Stimulated activated CD8-positive, alpha-beta memory T cell treated with anti-CD3 and anti-CD28 coated beads, Interleukin-4, amount 100 ng/mL, for 1 hour (primary cell): Measurements from ENCODE around the gene GAL.

ENCODE experiments used
- DNase-seq, 2 donors: peaks; one replicate each; pipeline ENCODE4 v3.0.0-alpha.2; 2020; ENCODE audit warnings: low read depth in 2 of 2, low spot score in 1 of 2

GAL gene

DNA sequence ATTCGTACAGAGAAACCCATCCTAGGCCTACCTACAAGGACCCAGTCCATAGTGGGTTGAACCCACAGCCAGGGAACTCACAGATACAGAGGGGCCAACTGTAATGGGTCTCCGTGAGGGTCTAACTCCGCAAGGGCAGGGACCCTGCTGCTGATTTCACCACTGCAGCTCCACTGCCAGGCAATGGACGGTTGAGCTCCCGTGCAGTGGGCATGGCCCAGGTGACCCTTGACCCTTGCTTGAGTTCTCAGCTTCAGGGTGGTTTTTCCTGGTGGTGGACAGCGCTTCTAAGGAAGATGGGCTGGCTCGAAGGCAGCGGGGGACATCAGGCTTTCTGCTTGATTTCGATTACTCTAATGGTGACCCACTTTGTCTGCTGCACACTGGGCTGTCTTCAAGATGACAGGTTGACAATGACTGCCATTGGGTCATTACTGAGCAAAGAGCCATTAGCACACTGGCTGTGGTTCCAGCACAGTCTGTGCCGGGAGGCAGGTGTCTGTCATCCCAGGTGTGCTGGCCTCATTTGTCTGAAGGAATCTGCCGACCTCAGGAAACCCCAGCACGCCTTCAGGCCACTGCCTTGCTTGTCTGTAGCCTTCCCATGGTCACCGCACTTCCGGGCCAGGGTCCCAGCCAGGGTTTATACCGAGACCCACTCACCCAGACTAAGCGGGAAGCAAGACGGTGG, 3.7 kb upstream of the GAL start:
- no peak for DNase-seq

DNA sequence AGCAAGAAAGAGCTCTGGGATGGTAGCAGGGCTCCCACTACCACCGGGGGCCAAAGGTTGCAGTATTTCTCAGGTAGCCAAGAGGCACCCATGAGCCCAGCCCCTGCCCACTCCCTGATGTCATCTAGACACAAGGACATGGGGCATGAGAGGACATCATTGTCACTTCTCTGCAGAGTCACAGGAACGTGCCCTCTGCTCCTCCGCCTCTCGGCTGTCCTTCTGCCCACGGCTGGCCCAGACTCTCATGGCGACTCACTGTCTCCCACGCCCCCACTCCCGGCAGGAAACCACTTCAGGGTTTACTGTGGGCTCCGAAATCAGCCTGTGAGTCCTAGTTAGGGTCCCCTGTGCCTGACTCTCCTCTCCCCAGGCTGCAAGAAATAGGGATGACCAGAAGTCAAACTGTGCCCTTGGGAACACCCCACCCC, 1.8 kb upstream of the GAL start:
- DNase-seq, result no peak

DNA sequence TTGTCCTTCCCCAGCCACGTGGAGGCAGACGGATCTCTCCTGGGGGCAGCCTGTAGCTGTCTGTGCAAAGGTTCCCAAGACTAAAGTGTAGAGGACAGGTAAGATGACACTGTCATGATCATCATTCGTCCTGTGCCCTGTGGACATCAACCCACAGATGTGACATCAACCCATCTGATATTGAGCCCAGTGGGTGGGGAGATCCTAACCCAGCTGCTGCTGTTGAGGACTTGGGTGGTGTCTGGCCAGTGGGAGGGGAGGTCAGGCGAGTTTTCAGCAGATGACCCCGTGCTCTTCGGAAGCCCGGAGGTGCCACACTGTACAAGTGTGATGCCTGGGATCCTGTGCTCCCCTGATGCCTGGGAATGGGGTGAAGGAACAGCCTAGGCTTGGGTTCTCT, 1.2 kb upstream of the GAL start:
- DNase-seq, result no peak

DNA sequence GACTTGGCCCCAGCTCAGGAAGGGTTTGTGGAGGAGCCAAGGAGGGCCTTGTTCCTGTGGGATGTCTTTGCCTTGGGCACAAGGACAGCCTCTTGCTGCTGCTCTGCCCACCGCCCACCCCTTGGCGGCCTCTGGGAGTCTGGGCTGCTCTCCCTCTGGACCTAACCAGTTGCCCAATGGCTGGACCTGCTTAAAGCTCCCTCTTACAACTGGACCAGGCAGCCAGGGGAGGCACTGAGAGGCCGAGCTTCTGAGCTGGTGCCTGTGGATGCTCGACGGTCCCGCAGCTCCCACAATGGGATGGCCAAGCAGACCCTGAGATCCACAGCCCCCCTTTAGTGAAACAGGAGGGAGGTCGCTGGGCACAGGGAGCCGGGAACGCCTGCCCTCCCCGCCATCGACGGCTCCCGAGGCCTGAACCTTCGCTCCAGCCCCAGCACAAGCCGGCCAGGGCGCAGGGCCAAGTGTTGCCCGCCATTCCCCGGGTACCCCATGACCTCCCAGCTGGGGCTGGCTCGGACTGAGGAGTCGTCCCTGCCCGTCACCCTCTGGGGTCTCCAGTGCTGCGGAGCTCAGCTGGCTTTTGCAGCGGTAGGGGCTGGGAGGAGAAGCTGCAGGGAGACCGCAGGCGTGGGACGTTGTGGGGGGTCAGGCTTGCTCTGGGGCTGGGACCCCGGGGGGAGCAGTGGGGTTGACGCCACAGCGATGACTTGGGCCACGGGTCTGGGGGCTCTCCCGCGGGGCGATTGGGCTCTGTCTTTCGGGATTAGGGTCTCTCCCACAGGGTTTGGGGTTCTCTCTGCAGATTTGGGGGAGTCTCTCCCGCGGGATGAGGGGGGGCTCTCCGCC, 584 bp upstream of the GAL start:
- no peak for DNase-seq

DNA sequence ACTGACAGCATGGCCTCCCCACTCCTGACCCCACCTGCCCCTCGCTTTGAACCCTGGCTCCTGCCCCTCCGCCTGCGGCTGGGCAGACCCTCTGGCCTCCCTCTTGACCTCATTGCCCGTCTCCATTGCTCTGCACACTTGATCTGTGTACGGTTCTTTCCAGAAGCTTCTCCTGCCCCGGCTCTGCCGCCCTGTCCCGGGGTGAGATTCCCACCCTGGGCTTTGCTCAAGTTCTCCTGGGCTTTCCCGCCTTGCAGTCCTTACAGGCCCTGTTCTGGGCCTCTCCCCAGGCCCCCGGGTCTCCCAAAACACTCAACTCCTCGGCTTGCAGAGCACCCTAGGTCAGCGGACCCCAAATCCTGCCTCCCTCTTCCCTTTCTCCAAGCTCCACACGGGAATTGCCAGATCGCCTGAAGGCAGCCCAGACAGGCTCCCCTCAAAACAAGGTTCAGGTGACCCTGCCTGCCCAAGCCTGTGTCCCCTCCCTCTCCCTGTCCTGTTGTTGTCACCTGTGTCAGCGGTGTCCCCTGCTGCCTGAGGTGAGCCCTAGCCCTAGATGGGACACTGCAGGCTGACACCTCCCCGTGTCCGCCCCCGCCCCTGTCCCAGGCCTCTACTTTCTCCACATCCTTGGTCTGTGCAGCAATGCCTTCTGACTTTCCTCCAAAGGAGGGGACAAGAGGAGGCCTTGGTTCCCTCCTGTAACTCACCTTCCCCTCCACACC, 1.5 kb downstream of the GAL start:
- no peak for DNase-seq

- no peak for DNase-seq
Measured at GRCh38 chr11:68686486-68686885, 2.1 kb downstream of the GAL start.

DNA sequence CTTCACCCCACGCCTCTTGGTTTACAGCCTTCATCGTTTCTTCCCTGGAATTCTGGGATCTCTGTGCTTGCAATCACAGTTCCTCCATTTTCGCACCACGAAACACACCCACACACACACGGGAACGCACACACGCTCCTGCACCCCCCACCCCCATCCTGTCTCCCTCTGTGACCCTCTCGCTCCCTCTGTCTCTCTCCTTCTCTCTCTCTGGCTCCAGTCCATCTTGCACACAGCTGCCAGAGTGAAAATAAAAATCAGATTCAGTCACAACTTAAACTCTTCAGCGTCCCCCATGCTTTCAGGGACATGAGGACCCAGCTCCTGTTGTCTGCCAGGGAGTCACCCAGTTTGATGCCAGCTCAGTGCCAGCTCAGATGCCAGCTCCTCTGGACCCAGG, 3.0 kb downstream of the GAL start:
- DNase-seq, result no peak

DNA sequence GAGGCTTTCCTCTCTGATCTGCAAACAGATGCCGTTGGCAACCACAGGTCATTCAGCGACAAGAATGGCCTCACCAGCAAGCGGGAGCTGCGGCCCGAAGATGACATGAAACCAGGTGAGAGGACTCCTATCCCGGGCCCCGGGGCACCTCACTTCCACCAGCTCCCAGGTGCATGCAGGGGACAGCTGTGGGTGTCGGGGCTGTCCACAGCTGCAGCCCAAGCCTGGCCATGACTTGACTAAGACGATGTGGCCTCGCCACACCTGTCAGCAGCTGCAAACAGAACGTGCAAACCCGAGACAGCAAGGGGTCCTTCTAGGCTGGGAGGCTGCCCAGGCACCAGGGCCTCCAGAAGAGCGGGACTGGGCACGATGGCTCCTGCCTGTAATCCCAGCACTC, 3.6 kb downstream of the GAL start:
- no peak for DNase-seq

DNA sequence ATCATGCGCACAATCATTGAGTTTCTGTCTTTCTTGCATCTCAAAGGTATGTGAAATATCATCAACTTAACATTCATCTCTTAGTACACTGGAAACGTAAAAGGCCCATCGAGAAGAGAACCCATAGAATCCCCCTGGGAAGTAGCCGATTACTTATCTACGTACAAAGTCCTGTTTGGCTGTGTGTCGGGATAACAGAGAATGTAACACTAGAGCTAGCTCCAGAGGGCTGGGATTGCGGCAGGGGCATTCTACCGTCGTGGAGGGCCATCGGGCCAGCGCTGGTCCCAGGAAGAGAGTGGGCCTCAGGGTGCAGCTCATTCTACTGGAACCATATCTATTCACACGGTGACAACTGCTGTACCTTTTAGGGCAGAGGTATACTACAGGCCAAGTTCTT, 4.5 kb downstream of the GAL start:
- DNase-seq, result no peak

GRCh38 chr11:68689737-68690625, 5.6 kb downstream of the GAL start:
- DNase-seq, result no peak

GRCh38 chr11:68690671-68691401, 6.5 kb downstream of the GAL start:
- DNase-seq, result no peak

- DNase-seq, result no peak
Measured at GRCh38 chr11:68691402-68691784, 7.0 kb downstream of the GAL start.

GRCh38 chr11:68692115-68692514, 7.8 kb downstream of the GAL start:
- DNase-seq, result no peak

DNA sequence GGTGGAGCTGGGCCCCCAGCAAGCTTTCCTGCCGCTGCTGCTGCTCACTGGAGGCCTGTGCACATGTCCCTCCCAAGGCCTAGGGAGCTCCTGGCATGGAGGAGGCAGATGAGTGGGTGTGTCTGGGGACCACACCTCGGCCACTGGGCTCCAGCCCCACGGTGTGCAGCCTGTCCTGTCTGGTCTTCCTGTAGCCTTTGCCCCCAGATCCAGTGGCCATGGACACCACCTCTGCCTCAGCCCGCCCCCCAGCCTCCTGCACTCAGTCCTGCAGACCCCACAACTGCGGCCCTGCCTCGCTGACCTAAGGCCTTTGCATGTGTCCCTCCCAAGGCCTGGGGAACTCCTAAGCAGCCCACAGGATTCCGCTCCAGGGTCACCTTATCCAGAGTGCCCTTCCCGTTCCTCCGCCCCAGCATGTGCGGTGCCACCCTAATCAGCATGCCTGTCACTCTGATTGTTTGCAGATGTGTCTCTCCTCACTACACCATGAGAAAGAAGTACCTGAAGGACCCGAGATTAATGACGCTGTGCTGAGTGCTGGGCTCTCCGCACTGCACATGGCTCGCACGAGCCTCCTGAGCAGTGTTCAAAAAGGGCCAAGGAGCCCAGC, 8.6 kb downstream of the GAL start:
- DNase-seq, result no peak

DNA sequence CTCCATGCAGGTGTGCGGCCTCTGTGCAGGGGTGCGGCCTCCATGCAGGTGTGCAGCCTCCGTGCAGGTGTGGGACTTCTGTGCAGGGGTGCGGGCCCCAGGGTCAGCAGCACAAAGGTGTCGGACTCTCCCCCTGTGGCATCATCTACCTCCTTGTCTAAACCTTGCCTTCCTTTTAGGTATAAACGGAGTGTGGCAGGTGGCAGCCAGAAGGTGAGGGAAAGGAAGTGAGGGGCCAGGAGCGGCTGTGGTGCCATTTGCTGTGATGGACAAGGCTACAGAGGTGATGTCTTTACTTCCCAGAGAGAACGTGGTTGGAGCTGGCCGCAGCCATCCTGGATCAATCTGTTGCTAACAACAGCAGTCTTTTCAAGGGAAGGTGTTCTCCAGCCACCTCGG, 9.1 kb downstream of the GAL start:
- DNase-seq, result no peak

- DNase-seq, result no peak
Measured at GRCh38 chr11:68694431-68695297, 10.3 kb downstream of the GAL start.

- DNase-seq, result no peak
Measured at GRCh38 chr11:68695531-68695930, 11.2 kb downstream of the GAL start.

- DNase-seq, result no peak
Measured at GRCh38 chr11:68698993-68699392, 14.6 kb downstream of the GAL start.

- DNase-seq, result no peak
Measured at GRCh38 chr11:68704887-68705286, 20.5 kb downstream of the GAL start.
